ENCODE results near the gene ELOVL6.
"Not testable (repeated sequence)": the region's sequence is repeated elsewhere in the genome, so short reads cannot be mapped to it uniquely, and the experiment has no call there.

The ELOVL6 gene

DNA sequence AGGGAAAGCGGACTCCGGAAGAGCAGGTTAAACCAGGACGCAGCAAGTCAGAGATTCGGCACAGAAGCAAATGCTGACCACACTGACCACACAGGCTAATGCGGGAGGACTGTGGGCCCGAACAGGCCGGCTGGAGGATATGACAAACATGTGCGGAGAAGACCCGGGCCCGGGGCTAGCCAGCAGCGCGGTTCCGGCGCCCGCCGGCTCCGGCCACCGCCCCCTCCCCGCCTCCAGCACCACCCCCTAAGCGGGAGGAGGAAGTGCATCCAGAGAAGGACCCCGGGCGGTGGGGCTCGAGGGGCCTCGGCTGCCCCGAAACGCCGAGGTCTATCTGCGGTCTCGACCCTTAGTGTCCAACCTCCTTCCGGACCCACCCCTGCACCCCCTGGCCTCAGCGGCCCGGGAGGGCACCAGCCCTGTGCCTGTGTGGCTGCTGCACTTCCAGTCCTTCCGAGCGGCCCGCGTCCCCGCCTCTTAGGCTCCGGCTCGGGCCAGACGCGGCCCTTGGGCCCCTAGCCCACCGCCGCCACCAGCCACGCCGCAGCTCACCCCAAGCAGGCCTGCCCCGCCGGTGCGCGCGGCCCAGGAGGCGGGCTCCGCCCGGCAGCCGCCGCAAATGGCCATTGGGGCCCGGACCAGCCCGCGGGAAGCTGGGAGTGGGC is 2.1 kb downstream of the ELOVL6 start:
- FAIRE-seq = no peak

DNA sequence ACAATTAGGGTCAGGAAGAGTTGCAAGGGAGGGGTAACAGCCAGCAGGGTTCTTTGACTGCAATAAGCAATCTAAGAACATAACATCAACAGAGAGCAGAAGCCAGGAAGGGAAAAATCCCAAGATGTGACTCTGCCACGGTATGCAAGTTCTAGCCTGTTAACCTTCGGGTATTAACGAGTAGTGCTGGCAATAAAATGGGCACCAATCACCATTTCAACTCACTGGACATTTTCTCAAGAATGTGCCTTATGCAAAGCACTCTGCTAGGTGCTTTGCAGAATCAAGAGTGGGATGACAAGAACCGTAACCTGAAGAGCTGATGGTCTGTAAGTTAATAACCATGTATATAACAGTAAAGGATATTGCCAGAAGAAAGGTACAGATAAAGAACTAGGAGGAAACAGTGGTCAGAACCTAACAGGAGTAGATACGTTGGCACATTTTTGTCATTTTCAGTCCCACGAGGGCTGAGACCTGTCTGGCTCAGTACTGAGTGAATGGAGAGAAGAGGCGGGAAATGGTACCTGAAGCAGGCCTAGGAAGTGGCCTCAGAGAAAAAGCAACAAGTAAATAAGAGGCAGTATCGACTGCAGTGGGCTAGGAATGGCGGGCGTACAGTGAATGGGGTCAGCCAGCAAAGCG is 2.7 kb downstream of the ELOVL6 start:
- FAIRE-seq = no peak

DNA sequence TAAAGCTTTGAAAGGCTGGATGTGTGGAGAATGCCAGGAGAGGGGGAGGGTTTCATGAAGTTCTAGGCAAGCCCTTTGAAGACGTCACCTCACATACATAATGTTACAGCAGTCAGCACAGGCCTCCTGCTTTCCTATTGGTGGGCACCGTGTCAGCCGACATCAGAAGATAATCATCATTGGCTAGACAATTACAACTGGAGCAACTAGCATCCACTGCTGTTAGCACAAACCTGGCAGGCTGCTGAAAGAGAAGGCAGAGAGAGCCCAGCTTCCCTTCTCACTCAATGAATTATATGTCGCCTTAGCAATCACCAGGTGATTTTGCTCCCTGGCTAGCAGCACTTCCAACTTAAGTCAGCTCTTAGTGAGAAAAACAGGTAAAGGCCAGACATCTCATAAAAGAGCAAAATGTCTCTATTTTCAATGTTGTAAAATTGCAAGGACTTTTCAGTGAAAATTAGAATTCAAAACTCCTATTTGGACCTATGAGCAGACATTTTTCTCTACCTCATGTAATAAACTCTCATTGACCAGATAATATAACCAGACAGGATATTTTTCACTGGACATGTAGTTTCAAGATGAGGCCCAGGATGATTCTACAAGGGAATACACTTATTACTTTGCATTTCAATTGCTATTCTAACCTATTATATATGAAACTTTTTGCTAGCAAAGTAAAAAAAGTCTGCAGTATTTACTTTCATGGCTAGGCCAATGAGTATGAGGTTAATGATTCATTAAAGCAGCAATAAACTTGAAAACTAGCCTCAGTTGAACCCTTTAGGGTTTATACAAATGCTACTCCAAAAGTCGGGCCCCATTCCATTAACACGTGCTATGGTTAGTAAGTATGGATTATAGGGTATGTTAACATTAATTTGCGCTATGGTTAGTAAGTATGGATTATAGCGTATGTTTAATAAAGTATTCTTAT is 4.3 kb downstream of the ELOVL6 start:
- no peak for FAIRE-seq

DNA sequence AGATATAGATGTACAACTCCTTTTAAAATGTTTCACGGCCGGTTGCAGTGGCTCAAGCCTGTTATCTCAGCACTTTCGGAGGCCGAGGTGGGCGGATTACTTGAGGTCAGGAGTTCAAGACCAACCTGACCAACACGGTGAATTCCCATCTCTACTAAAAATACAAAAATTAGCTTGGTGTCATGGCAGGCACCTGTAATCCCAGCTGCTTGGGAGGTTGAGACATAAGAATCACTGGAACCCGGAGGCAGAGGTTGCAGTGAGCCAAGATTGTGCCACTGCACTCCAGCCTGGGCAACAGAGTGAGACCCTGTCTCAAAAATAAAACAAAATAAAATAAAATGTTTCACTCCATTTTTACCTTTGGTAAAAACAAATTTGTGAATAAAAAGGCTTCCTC is 5.1 kb downstream of the ELOVL6 start:
- not testable (repeated sequence) for FAIRE-seq

DNA sequence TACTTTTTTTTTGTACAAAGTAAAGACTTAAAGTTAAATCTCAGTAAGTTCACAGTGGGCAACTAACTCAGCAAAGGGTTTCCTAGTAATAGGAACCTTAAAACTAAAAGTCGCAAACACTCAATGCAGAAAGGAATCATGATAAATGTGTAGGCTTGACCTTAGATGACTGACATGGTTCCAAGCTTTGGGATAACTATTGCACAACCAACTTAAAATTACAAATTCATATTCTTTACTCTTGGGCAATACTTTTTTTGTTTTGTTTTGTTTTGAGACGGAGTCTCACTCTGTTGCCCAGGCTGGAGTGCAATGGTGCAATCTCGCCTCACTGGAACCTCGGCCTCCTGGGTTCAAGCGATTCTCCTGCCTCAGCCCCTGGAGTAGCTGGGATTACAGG is 8.2 kb downstream of the ELOVL6 start:
- FAIRE-seq = no peak

DNA sequence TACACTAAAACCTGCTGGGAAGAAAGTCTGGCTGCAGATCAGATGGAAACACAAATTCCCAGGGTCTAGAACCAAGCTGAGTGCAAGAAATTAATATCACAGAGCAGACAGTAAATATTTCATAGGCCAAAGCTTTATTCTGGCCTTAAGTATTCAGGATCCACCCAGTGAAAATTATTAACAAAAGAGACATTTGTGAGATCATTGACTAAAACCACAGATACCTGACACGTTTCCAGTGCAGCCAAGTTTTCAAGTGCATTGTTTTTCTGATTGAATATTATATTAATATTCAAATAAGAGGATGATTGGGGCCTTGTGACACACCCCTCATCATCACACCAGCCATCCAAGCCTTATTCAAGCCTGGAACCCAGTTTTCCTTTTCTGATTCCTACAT is 10.3 kb downstream of the ELOVL6 start:
- FAIRE-seq = no peak

DNA sequence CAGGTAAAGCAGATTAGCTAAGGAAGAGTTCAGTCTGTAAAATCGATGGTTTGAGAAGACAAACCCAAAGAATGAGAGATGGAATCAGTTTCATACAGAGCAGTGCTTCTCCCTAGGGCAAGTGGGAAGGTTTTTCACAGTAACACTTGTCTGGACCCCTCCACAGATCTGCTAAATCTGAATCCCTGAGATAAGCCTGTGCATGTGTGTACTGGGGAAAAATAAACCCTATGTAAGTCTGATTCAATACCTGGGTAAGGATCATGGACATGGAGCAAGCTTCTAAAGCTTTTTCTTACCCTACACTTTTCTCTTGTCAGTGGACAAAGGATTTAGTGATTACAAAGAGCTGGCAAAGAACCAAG is 13.6 kb downstream of the ELOVL6 start:
- FAIRE-seq = no peak

DNA sequence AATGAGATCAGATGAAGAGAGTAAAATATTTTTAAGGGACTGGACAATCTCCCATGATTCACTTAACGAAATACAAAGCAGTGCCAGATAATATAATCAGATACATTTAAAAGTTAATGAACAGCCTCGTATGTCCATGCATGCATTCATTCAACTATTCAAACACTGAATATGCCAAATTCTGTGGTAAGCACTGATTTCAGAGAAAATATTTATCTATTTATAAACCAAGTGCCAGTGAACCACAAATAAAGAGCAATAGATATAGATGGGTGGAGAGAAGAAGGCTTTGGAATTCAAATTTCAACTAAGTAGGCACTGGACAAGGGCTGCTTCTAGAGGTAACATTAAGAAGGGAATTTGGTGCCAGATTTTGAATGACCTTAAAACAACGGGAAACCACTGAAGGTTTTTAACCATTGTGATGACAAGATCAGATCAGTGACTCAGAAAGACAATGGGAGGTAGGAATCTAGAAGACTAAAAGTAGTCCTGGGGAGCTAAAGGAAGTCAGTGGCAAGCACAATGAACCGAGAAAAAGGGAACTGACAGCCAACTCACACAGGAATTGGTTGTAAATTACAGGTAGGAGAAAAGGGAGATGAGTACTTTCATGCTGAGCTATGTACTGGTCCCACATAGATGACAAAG is 14.2 kb downstream of the ELOVL6 start:
- no peak for FAIRE-seq

DNA sequence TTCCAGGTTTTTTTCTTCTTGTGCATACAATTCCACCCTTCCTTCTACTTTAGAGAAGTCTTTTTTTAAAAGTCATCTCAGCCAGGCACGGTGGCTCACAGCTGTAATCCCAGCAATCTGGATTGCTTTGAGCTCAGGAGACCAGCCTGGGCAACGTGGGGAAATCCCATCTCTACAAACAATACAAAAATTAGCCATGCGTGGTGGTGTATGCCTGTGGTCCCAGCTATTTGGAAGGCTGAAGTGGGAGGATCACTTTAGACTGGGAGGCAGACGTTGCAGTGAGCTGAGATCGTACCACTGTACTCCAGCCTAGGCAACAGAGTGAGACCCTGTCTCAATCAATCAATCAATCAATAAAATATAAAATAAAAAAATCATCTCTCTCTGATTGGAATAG is 14.8 kb downstream of the ELOVL6 start:
- no peak for FAIRE-seq

DNA sequence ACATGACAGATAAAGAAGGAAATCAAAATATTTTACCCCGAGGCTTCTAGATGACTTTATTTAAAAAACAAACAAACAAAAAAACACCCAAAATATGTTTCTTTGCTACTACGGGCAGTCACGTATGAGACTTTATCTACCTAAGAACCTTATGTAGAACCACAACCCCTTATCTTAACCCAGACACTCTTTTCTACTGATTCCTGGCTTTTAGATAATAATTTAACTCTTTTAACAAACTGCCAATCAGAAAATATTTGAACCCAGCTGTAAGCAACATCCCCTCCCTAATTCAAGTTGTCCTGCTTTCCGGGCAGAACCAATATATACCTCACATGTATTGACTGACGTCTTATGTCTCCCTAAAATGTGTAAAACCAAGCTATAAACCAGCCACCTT is 15.4 kb downstream of the ELOVL6 start:
- no peak for FAIRE-seq

DNA sequence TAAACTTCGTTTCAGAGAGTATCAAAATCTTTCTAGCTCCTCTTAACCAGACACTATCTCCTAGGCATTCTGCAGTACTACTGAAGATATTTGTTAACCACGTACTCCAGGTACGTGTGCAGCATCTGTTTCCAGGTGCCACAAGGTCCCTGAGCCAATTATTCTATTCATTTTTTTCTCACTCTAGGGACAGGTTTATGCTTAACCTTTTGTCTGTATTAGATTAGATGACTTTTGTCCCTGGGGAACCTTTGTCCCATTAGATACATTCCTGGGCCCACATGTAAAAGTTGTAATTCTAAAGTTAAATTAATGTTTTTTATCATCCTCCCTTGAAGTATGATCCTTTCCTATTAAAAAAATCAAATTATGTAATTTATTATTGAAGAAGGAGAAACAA is 16.5 kb downstream of the ELOVL6 start:
- FAIRE-seq = no peak

DNA sequence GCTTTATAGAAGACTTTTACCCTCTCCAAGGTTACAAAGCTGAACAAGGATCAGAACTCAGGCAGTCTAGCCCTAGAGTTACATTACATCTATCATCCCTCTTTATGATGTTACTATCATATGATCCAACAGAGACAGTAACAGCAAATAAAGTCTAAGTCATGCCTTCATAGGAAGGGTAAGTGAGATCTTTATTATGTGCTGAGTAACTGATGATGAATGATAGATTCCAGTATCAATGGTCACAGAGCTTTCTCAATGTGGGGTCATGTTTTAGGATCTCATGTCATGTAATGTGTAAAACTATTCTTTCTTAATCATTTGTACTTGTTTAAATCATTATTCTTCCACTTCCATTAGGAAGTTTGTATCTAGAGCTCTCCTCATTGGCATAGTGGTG is 22.8 kb downstream of the ELOVL6 start:
- FAIRE-seq = no peak

DNA sequence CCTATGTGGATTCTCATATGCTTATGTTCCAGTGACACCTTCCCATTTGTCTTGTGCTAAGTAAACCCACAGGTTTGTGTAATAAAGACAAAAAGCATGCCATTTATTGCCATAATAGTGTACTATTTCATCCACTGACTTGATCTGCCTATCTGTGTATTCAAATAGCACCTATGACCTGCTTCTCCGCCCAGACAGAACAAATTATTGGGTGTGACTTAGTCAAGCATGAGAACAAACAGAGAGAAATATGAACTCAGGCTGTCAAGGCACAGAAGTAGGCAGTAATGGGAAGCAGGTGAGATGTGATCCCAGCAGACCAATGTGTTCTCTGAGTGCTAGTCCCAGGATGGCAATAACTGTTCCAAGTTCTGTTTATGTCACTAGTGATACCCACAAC is 25.4 kb downstream of the ELOVL6 start:
- FAIRE-seq = no peak

DNA sequence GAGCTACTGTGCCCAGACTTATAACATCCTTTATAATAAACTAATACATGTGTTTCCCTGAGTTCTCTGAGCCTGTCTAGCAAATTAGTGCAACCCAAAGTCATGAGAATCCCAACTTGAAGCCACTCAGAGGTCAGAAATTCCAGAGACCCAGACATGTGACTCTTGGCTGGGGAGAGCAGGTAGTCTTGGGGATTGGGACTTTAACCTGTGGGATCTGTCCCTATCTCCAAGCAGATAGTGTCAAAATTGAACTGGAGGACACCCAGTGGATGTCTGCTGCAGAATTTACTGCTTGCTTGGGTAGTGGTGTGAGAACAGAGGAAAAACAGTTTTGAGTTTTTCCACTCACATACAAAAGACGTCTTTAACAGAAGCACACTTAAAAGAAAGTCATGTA is 26.4 kb downstream of the ELOVL6 start:
- FAIRE-seq = no peak

DNA sequence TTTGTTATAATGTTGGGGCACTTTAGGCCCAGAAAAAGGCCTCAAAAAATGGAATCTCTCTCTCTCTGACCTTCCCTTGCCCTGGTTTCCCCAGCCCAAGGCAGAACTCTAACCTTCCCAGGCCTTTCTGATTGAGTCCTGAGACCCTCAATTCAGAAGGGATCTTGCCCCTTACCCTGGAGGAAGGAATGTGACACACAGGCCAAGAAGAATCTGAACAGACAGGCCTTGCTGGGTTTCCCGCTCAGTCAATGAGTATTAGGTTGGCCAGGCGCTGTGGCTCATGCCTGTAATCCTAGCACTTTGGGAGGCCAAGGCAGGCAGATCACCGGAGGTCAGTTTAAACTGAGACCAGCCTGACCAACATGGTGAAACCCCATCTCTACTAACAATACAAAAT is 27.6 kb downstream of the ELOVL6 start:
- FAIRE-seq = no peak

DNA sequence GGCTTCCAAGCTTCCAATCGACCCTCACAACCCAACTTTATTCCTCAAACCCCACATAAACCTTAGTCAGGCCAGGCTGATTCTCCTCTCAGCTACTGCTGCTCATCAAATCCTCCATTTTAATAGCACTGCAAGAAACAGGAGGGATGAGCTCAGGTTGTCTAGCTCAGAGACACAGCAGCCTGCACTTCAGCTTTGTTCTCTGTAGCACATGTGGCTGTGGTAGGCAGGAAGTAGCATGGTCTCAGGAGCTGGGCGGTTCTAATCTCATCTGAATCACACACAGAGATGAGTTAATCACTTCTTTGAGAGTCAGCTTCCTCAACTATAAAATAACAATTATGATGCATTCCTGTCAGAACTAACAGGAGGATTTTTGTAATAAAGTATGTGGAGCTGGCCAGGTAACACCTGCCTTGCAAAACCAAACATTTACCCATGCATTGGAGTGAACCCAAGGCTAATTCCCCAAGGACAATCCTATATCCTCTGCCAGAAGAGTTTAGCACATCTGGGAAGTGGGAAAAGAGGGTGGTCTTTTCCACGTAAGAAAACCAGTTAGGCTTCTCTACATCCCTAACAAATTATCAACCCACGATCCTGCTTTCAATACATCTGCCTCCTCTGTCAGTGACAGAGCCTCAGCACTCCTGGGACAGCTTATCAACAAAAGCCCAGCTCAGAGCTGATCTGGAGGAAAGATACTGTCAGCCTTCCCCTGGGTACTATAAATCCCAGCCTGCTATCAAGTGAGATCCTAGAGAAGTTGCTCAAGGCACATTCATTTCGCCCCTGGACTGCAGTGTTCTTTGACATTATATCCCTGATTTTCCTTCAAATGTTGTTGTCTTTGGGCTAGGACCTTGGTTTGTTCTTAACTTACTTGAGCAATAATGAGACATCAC is 32.8 kb downstream of the ELOVL6 start:
- FAIRE-seq = no peak

DNA sequence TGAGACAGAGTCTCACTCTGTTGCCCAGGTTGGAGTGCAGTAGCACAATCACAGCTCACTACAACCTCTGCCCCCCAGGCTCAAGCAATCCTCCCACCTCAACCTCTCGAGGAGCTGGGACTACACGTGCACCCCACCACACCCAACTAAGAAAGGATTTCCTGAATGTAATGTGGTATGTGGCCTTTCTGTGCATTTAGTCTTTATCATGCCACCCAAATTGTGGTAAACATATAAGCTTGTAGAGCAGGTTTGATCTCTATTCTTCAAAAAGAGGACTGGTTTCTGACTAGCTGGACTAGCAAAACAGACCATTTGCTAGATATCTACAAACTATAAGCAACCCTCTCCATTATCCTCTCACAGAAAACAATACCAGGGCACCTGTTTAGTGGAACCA is 33.6 kb downstream of the ELOVL6 start:
- FAIRE-seq = no peak

DNA sequence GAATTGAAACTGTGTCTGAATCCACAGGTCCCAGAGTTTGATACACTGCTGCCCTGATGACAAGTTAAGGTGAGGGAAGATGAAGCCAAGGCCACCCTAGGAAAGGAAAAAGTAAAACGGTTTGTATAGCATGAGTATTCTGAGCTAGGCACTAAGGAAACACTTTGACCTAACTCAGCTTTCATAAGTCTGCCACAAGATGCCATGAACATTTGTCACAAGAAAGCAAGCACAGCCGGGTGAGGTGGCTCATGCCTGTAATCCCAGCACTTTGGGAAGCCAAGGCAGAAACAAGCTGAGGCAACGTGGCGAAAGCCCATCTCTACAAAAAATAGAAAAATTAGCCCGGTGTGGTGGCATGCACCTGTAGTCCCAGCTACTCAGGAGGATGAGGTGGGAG is 34.2 kb downstream of the ELOVL6 start:
- no peak for FAIRE-seq

DNA sequence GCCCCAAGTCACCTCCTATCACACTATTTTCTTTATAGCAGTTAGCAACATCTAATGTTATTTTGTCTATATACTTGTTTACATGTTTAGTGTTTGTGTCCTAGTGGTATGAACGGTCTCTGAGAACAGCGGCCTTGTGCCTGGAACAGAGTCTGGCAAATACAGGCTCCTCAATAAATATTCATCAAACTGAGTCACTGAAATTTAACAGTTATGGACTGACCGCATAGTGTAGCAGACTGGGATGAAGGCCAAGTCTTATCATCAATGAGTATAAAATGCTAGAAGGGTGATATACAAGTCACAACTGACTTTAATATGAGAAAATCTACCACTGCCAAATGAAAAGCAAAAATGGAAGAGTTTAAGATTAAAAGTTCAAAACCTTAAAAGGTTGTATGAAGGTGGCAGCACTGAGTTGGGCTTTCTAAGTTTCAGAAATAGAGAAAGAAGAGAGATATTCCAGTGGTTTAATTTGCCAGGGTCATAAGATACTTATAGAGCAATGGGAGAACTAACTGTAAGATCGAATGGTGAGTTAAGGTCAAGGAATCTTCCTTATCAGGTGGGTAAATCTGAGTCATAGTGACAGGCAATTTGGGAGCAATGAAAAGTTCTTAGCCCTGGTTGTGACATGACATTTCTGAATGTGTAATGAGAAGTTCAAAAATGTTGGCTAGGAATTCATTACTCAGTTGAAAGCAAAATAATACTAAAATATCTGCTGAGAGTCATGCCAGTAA is 34.9 kb downstream of the ELOVL6 start:
- no peak for FAIRE-seq

DNA sequence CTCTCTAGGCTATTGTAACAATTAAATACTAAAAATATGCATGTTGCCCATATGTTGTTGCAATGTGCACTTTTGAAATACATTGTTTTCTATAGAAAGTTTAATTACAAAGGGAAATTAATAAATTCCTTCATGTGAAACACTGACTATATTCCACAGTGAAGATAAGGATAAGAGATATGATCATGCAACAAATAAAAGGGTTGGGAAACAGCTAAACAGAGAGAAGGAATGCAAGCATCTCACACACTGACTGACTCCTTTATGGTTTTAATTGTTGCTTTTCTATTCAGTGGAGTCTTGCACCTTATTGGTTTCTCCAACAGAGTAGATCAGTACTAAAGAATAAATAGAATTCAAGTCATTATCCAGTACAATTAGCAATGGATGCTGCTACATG is 37.8 kb downstream of the ELOVL6 start:
- no peak for FAIRE-seq

DNA sequence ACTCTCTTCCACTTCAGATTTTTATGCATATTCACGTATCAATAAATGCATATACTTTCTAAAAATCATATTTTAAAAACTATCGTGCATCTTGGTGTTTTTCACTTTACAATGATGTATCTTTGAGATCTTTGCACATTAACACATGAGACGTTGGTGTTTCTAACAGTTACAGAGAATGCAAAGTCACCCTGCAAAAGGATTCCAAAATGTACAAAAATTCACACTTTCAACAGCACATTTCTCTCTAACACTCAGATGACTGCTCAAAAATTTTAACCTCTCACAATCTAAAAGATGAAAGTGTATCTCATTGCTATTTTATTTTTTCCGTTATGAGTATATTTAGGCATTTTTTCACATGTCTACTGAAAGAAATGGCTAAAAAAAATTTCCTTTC is 38.9 kb downstream of the ELOVL6 start:
- FAIRE-seq = no peak

DNA sequence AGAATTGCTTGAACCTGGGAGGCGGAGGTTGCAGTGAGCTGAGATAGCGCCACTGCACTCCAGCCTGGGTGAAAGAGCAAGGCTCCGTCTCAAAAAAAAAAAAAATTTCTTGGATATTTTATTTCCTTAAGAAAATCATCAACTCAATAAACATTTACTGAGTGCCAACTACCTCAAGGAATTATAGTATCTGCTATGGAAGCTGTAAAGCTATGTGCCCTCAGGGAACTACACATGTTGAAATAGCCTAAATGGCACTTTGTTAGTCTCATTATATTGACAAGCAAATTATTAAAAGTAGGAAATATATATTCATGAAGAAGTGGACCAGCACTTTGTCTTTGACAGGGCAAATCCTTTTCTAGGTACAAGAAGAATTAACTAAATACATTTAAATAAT is 40.8 kb downstream of the ELOVL6 start:
- no peak for FAIRE-seq

Data from colon (tissue), 2 donors.